Activated CD8-positive, alpha-beta T cell treated with anti-CD3 and anti-CD28 coated beads for 36 hours (primary cell): ENCODE data around the gene CXCL12. TPM values are rescaled to one million over a fixed set of nuclear protein-coding genes. Genes with fewer than 3 reads are reported as not detected.

ENCODE experiments used
- ATAC-seq: fragments of 200-7000 bp; cut with Tn5 transposase; one replicate; pipeline ENCODE4 v1.10.0; 2021; ENCODE audit warnings: mild to moderate bottlenecking, moderate library complexity
- CTCF ChIA-PET: fragments of 350-600 bp; sonication (Branson Sonifier 250); formaldehyde crosslinking; loops from one replicate; lab custom pipeline; 2021; ENCODE audit warnings: antibody characterized with exemption; lab: Charles Lee
- POLR2A ChIA-PET: fragments of 350-600 bp; sonication (Branson Sonifier 250); formaldehyde crosslinking; loops from one replicate; lab custom pipeline; 2021; ENCODE audit warnings: antibody characterized with exemption; lab: Charles Lee
- DNase-seq: peaks from one replicate; pipeline ENCODE4 v3.0.0-alpha.2; 2020
- H3K27ac Mint-ChIP-seq: one replicate; pipeline ENCODE4 v1.8.0; 2021; ENCODE audit warnings: mild to moderate bottlenecking, mixed read lengths
- H3K27me3 Mint-ChIP-seq: one replicate; pipeline ENCODE4 v1.8.0; 2021; ENCODE audit warnings: mixed read lengths
- H3K36me3 Mint-ChIP-seq: one replicate; pipeline ENCODE4 v1.8.0; 2021; ENCODE audit warnings: low read depth, mixed read lengths
- H3K4me1 Mint-ChIP-seq: one replicate; pipeline ENCODE4 v1.8.0; 2021; ENCODE audit warnings: low read depth, mixed read lengths
- H3K4me3 Mint-ChIP-seq: one replicate; pipeline ENCODE4 v1.8.0; 2021; ENCODE audit warnings: mild to moderate bottlenecking, moderate library complexity, mixed read lengths
- H3K9me3 Mint-ChIP-seq: one replicate; pipeline ENCODE4 v1.8.0; 2021; ENCODE audit warnings: mixed read lengths
- CTCF ChIP-seq: fragments of 200-600 bp; IDR thresholded peaks from one replicate; pipeline ENCODE4 v1.8.0; 2022; ENCODE audit warnings: antibody characterized with exemption, mild to moderate bottlenecking
- intact Hi-C: fragments of 100-400 bp; cut with micrococcal nuclease; formaldehyde crosslinking; loops from one replicate; pipeline ENCODE4 v1.10.0; 2022
- total RNA-seq, 2 experiments: library from RNA; stranded (reverse); gene quantifications; one replicate each; pipeline ENCODE4 v1.2.3, GENCODE V29; 2021

Gene CXCL12
- total RNA-seq, 2 experiments from 2014 or later, result not detected

- ChIA-PET POLR2A (no interaction called here), CTCF (no interaction called here)
- DNase-seq (no peak), ATAC-seq (no peak)
- H3K9me3 Mint-ChIP-seq, result no peaks in the 10 kb centered on the region
- no peaks in the 10 kb centered on the region for H3K36me3 Mint-ChIP-seq
- no peaks in the 10 kb centered on the region for H3K27me3 Mint-ChIP-seq
- no peak overlapping the region for H3K27ac Mint-ChIP-seq
- TF ChIP-seq CTCF, result no peak
- intact Hi-C loops, result no loop called here
- H3K4me1 Mint-ChIP-seq, result no peaks in the 10 kb centered on the region
- H3K4me3 Mint-ChIP-seq, result no peak overlapping the region
These were observed 27.8 kb downstream of the CXCL12 start for GRCh38 chr10:44357023-44357540.

- Mint-ChIP-seq H3K4me3 (no peak overlapping the region), H3K9me3 (no peaks in the 10 kb centered on the region), H3K27me3 (no peaks in the 10 kb centered on the region), H3K4me1 (no peaks in the 10 kb centered on the region), H3K27ac (no peak overlapping the region), H3K36me3 (no peaks in the 10 kb centered on the region)
- POLR2A ChIA-PET, result no interaction called here
- CTCF ChIA-PET, result no interaction called here
- ATAC-seq (no peak), DNase-seq (no peak)
- intact Hi-C loops, result no loop called here
- TF ChIP-seq CTCF, result no peak
These were observed 28.5 kb downstream of the CXCL12 start for GRCh38 chr10:44356139-44357022.

- ChIA-PET CTCF (no interaction called here), POLR2A (no interaction called here)
- H3K4me1 Mint-ChIP-seq, result no peaks in the 10 kb centered on the region
- intact Hi-C loops, result no loop called here
- no peak overlapping the region for H3K27ac Mint-ChIP-seq
- no peaks in the 10 kb centered on the region for H3K27me3 Mint-ChIP-seq
- no peak overlapping the region for H3K4me3 Mint-ChIP-seq
- DNase-seq, result no peak
- no peaks in the 10 kb centered on the region for H3K36me3 Mint-ChIP-seq
- ATAC-seq, result no peak
- TF ChIP-seq CTCF, result no peak
- no peaks in the 10 kb centered on the region for H3K9me3 Mint-ChIP-seq
These were observed 29.3 kb downstream of the CXCL12 start for GRCh38 chr10:44355630-44356029.

- Mint-ChIP-seq H3K27ac (no peak overlapping the region), H3K27me3 (no peaks in the 10 kb centered on the region), H3K36me3 (no peaks in the 10 kb centered on the region), H3K4me1 (no peaks in the 10 kb centered on the region), H3K9me3 (no peaks in the 10 kb centered on the region), H3K4me3 (no peak overlapping the region)
- TF ChIP-seq CTCF, result no peak
- ChIA-PET POLR2A (no interaction called here), CTCF (no interaction called here)
- DNase-seq (no peak), ATAC-seq (no peak)
- intact Hi-C loops, result no loop called here
These were observed 30.1 kb downstream of the CXCL12 start for GRCh38 chr10:44354771-44355170.

- ATAC-seq, result no peak
- CTCF ChIA-PET, result no interaction called here
These were observed 31.2 kb downstream of the CXCL12 start for GRCh38 chr10:44353721-44354120.

More at GRCh38 chr10:44353721-44354120, 31.2 kb downstream of the CXCL12 start:
- POLR2A ChIA-PET, result no interaction called here
- intact Hi-C loops, result no loop called here
- Mint-ChIP-seq H3K27me3 (no peaks in the 10 kb centered on the region), H3K4me1 (no peaks in the 10 kb centered on the region), H3K4me3 (no peak overlapping the region), H3K9me3 (no peaks in the 10 kb centered on the region), H3K27ac (no peak overlapping the region), H3K36me3 (no peaks in the 10 kb centered on the region)
- TF ChIP-seq CTCF, result no peak
- DNase-seq, result no peak
